GM21717 (cell line): ENCODE results near the gene RBMS2.
"Not testable (repeated sequence)": the region's sequence is repeated elsewhere in the genome, so short reads cannot be mapped to it uniquely, and the experiment has no call there.

ENCODE experiments used
- ATAC-seq: cut with Tn5 transposase; IDR thresholded peaks from one replicate; pipeline ENCODE4 v1.9.1; 2021; ENCODE audit warnings: mild to moderate bottlenecking, moderate library complexity; ENCODE audit not compliant: unreplicated experiment

The RBMS2 gene

GRCh38 chr12:56514014-56514318, 7.7 kb upstream of the RBMS2 start:
- ATAC-seq, result not testable (repeated sequence)

DNA sequence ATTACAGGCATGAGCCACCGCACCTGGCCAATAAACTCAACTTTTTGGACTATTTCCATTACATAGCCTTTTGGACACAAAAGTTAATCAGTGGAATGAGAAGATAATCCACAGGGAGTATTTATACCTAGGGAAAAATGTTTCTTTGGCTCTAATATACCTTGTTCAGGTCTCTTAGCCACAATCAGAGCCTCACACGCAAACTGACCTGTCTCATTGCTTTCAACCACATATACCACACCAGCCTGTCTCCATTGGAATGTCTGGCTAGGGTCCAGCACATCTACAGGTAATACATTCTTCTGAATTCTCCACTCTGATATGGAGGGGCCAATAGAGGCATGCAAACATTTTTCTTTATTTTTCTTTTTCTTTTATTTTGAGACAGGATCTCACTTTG, 3.8 kb upstream of the RBMS2 start:
- ATAC-seq, result no peak

DNA sequence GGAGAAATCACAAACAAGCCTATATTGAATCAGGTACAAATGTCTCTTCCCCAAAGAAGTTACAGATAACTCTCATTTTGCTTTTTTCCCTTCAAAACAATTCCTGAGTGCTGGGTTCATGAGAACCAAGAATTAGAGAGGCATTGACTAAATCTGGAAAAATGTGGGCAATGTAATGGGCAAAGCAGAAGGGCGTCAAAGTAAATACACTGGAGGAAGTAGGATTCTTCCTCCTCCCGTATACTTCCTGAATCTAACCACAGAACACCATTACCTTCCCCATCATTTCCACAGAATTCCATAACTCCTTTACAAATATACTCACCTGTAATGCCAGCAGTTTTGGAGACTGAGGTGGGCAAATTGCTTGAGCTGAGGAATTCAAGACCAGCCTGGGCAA, 3.0 kb upstream of the RBMS2 start:
- ATAC-seq, result no peak

DNA sequence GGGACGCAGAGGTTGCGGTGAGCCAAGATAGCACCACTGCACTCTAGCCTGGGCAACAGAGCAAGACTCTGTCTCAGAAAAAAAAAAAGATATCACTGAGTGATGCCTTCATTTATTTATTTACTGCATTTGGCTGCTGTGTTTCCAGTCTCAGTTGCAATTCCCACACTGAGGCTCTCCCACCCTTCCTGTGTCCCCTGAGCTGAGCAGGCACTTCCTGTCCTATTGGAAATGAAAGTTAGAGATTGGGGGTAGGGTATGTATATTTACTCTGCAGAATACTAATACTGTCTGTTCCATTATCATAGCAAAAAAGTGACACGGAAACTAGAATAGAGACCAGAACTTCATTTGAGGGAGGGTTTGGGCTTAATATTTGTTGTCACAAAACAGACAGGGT, 1.6 kb upstream of the RBMS2 start:
- ATAC-seq, result no peak

DNA sequence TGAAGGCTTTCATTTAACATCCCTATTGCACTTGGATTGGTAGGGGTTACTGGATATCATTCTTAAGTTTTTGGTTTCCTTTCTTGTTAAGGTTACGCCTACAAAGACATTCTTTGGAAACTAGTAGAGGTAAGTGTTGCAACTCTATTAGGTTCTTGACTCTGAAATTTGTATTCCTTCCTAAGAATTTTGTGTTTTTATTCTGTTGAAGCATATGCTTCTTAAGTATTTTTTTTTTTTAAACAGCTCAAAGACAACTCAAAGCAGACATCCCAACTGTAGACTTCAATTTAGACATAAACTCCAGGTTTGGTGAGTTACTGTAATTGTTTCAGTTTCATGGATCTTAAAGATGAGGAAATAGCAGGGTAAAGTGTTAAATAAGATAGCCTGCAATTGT, 1.1 kb upstream of the RBMS2 start:
- ATAC-seq, result no peak

GRCh38 chr12:56521209-56521589, 421 bp upstream of the RBMS2 start:
- no peak for ATAC-seq

GRCh38 chr12:56522411-56523193, 982 bp downstream of the RBMS2 start:
- no peak for ATAC-seq

DNA sequence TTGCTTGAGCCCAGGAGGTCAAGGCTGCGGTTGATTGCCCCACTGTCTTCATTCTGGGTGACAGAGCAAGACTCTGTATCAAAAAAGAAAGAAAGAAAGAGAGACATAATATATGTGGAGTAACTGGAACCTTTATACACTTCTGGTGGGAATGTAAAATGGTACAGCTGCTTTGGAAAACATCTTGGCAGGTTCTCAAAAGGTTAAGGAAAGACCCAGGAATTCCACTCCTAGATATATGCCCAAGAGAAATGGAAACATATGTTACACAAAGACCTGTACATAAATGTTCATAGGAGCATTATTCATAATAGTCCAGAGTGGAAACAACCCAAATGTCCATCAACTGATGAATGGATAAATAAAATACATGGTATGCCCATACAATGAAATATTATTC, 7.2 kb downstream of the RBMS2 start:
- ATAC-seq, result no peak

DNA sequence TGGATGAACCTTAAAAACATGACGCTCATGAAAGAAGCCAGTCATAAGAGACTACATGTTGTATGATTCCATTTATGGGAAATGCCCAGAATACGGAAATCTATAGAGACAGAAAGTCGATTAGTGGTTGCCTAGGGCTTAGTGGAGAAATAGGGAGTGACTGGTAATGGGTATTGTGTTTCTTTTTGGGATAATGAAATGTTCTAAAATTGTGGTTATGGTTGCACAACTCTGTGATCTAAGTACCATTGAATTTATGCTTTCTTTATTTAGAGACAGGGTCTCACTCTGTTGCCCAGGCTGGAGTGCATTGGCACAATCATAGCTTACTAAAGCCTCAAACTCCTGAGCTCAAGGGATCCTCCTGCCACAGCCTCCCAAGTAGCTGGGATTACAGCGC, 8.0 kb downstream of the RBMS2 start:
- no peak for ATAC-seq

GRCh38 chr12:56530390-56531055, 8.9 kb downstream of the RBMS2 start:
- ATAC-seq, result no peak

DNA sequence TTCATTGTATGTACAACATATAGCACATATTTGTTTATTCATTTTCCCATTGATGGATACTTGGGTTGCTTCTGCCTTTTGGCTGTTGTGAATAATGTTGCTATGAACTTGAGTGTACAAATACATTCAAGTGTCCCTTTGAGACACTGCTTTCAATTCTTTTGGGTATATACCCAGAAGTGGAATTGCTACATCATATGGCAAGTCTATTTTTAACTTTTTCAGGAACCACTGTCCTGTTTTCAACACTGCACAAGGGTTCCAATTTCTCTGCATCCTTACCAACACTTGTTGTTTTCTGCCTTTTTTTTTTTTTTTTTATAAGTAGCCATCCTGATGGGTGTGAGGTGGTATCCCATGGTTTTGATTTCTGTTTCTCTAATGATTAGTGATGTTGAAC, 15.9 kb downstream of the RBMS2 start:
- ATAC-seq, result no peak

- ATAC-seq, result no peak
These were observed 20.0 kb downstream of the RBMS2 start for GRCh38 chr12:56541631-56542030.

DNA sequence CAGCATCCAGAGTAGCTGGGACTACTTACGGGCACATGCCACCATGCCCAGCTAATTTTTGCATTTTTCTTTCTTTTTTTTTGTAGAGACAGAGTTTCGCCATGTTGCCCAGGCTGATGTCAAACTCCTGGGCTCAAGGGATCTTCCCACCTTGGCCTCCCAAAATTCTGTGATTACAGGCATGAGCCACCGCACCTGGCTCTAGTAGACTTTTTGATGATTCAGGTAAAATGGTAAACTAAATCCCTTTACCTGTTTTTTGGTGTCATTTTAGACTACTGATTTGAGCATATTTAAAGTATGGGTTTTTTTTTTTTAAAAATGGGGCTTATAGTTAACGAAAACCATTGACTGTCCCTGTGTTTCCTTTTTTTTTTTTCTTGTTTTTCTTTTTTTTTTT, 20.5 kb downstream of the RBMS2 start:
- ATAC-seq, result no peak

GRCh38 chr12:56545023-56545604, 23.5 kb downstream of the RBMS2 start:
- no peak for ATAC-seq

DNA sequence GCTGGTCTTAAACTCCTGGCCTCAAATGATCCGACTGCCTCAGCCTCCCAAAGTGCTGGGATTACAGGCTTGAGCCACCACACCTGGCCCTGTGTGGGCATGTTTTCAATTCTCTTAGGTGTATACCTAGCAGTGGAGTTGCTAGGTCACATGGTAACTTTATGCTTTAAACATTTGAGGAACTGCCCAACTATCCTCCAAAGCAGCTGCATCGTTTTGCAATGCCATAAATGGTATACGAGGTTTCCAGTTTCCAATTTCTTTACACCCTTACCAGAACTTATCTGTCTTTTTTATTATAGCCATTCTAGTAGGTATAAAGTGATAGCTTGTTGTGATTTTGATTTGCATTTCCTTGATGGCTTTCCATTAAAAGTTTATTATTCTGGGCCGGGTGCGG, 25.1 kb downstream of the RBMS2 start:
- no peak for ATAC-seq

DNA sequence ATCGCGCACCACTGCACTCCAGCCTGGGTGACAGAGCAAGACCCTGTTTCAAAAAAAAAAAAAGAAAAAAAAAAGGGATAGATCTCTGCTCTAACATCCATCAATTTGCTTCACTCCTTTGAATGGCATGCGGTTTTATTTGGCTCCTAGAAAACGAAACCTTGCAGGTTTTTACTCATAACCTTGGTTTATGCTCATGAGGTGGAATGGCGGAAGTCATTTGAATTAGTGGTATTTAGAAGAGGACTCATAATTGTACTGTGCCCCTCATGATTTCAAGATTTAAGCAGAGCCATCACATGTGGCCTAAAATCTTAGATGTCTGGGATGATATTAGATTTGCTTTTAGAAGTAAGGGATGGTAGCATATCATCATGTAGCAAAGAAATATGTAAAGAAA, 29.4 kb downstream of the RBMS2 start:
- ATAC-seq, result no peak

GRCh38 chr12:56565510-56566101, 44.0 kb downstream of the RBMS2 start:
- no peak for ATAC-seq

- no peak for ATAC-seq
These were observed 46.5 kb downstream of the RBMS2 start for GRCh38 chr12:56568146-56568545.

DNA sequence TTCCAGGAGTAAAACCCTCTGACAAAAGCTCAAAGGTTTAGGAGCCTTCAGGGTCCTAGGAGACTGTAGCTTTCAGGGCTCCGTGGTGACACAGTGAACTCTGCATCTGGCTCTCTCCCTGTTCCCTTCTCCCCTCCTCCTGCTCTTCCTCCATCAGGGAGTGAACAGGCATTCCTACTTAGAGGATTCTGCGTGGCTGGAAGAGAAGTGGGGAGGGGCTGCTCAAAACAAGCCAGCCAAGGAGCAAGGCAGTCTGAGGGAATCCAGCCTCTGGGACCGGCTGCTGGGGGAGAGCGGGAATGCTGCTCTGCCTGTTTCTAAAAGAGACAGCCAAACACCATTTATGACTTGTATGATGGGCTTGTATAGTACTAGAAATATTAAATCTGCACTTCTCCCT, 49.5 kb downstream of the RBMS2 start:
- ATAC-seq, result no peak

- no peak for ATAC-seq
These were observed 50.7 kb downstream of the RBMS2 start for GRCh38 chr12:56572288-56572687.

- ATAC-seq, result no peak
These were observed 52.6 kb downstream of the RBMS2 start for GRCh38 chr12:56574210-56574609.

DNA sequence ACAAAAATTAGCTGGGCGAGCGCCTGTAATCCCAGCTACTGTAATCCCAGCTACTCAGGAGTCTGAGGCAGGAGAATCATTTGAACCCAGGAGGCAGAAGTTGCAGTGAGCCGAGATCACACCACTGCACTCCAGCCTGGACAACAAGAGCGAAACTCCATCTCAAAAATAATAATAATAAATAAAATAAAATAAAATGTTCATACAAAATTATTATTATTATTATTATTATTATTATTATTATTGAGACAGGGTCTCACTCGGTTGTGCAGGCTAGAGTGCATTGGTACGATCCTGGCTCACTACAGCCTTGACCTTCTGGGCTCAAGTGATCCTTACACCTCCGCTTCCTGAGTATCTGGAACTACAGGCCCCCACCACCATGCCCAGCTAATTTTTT, 55.6 kb downstream of the RBMS2 start:
- not testable (repeated sequence) for ATAC-seq
